ENCODE data around the gene MBOAT2.

- TF ChIP-seq CTCF (IDR thresholded peaks at IDR 0.05) (no peak), EZH2phosphoT487 (IDR thresholded peaks at IDR 0.05) (no peak)
Observed at GRCh38 chr2:8819194-8819593, 184.3 kb downstream of the MBOAT2 start.

Data from neural progenitor cell (in vitro differentiated cells).